Neutrophil (primary cell): ENCODE results near the gene TFAP2B.

ENCODE experiments used
- H3K27ac ChIP-seq: fragments of 200-600 bp; sonication (generic); 2 replicates; pipeline ENCODE4 v1.5.1; 2016; ENCODE audit warnings: mild to moderate bottlenecking, moderate library complexity
- H3K27me3 ChIP-seq: fragments of 200-600 bp; sonication (generic); 2 replicates; pipeline ENCODE4 v1.6.0; 2016; ENCODE audit warnings: mild to moderate bottlenecking
- H3K36me3 ChIP-seq: fragments of 200-600 bp; sonication (generic); 2 replicates; pipeline ENCODE4 v1.5.1; 2017
- H3K4me1 ChIP-seq, 2 experiments: fragments of 200-600 bp in 1 of 2; sonication (generic) in 1 of 2; 1 replicate in 1 of 2; 2 replicates in 1 of 2; pipeline versions ENCODE4 v1.5.1 to v1.6.1; 2013 to 2016; ENCODE audit warnings: low read depth in 1 of 2, low read length in 1 of 2, mild to moderate bottlenecking in 1 of 2, moderate library complexity in 1 of 2; ENCODE audit not compliant: control insufficient read depth in 1 of 2, insufficient read depth in 1 of 2
- H3K4me3 ChIP-seq, 2 experiments: fragments of 200-600 bp in 1 of 2; sonication (generic) in 1 of 2; 1 replicate in 1 of 2; 2 replicates in 1 of 2; pipeline ENCODE4 v1.5.1; 2013 to 2016; ENCODE audit warnings: low read depth in 1 of 2, low read length in 1 of 2, mild to moderate bottlenecking in 1 of 2, moderate library complexity in 1 of 2
- H3K9me3 ChIP-seq: fragments of 200-600 bp; sonication (generic); 2 replicates; pipeline ENCODE4 v1.5.1; 2016
- CTCF ChIP-seq: fragments of 200-600 bp; sonication (generic); IDR thresholded peaks from 2 replicates; pipeline ENCODE4 v1.5.1; 2016; ENCODE audit warnings: antibody characterized with exemption

The TFAP2B gene

GRCh38 chr6:50842861-50843384, 24.3 kb downstream of the TFAP2B start:
- H3K36me3 ChIP-seq: no peaks in the 10 kb centered on the region
- no peak for TF ChIP-seq CTCF
- peaks cover 6% of the 10 kb centered on the region for H3K9me3 ChIP-seq
- no peaks in the 10 kb centered on the region for H3K4me1 ChIP-seq
- H3K27ac ChIP-seq: no peak overlapping the region
- H3K4me3 ChIP-seq: no peak overlapping the region
- peaks cover 100% of the 10 kb centered on the region for H3K27me3 ChIP-seq

- TF ChIP-seq CTCF: no peak
- Histone ChIP-seq H3K27ac (no peak overlapping the region), H3K27me3 (peaks cover 100% of the 10 kb centered on the region), H3K4me3 (no peak overlapping the region), H3K9me3 (peaks cover 6% of the 10 kb centered on the region), H3K4me1 (no peaks in the 10 kb centered on the region), H3K36me3 (no peaks in the 10 kb centered on the region)
These were observed 25.2 kb downstream of the TFAP2B start for GRCh38 chr6:50843842-50844241.

- Histone ChIP-seq H3K36me3 (no peaks in the 10 kb centered on the region), H3K27ac (no peak overlapping the region), H3K27me3 (peaks cover 100% of the 10 kb centered on the region), H3K4me1 (no peaks in the 10 kb centered on the region), H3K4me3 (no peak overlapping the region), H3K9me3 (peaks cover 6% of the 10 kb centered on the region)
- TF ChIP-seq CTCF: no peak
These were observed 26.9 kb downstream of the TFAP2B start for GRCh38 chr6:50845499-50846143.

DNA sequence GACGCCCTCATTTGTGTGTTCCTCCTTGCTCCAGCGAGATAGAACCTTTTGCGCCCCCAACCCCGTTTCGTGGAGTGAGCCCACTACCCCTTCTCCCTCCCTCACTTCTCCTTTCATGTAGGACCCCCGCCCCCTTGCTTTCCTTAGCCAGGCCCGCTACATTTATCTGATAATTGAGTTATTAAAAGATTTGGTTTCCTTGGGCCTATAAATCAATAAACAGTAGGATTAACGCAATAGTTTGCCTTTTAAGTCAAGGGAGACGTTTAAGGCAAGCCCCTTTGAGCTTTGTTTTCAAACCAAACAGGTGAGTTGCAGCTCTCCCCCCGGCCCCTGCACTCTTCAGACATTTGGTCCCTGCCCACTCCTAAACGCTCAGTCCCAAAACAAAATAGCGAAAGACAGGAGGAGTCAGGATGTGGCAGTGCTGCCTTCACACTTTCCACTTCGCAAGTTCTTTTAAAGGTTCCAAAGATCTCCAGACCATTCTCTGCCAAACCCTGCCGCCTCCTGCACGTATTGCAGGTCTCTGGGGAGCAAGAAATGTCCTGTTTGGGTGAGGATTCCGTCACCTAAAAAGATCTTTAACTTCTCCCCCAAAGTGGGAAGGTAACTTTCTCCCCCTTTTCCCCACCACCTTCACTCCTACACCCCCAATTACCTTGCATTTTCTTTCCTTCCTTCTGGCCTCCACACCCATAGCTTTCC, 27.6 kb downstream of the TFAP2B start:
- Histone ChIP-seq H3K27me3 (peaks cover 100% of the 10 kb centered on the region), H3K4me1 (no peaks in the 10 kb centered on the region), H3K4me3 (no peak overlapping the region), H3K36me3 (no peaks in the 10 kb centered on the region), H3K9me3 (peaks cover 6% of the 10 kb centered on the region), H3K27ac (no peak overlapping the region)
- TF ChIP-seq CTCF: no peak

DNA sequence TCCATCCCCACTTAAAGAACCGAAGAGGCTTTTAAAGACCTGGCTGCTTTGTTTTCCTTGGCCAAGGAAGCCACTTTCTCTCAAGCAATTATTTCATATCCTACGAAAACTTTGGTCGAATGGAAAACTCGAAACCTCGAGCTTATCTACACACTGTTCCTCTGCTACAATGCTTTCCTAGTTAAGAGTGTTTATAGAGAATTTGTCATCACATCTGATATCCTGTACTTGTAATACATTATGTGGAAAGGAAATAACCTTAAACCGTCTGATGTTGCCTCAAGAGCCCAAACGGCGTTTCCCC, 28.1 kb downstream of the TFAP2B start:
- H3K9me3 ChIP-seq: peaks cover 3% of the 10 kb centered on the region
- H3K4me3 ChIP-seq: no peak overlapping the region
- no peak for TF ChIP-seq CTCF
- peaks cover 100% of the 10 kb centered on the region for H3K27me3 ChIP-seq
- no peaks in the 10 kb centered on the region for H3K4me1 ChIP-seq
- no peak overlapping the region for H3K27ac ChIP-seq
- H3K36me3 ChIP-seq: no peaks in the 10 kb centered on the region
